ENCODE data around the gene ALOX15.
"Not testable (repeated sequence)": the region's sequence is repeated elsewhere in the genome, so short reads cannot be mapped to it uniquely, and the experiment has no call there.

Gene ALOX15

DNA sequence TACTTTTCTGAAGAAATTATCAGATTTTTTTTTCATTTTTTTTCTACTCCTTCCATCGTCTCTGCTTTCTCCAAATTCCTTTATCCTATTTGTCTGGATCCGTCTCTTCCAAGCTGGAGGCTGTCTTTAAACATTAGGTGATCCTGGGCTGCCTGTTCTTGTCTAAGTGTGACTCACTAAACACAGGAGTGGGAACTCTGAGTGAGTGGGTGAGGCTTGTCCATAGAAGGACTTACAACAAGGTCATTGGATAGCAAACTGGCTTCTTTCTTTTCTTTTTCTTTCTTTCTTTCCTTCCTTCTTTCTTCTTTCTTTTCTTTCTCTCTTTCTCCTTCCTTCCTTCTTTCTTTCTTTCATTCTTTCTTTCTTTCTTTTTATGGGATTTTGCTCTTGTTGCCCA is 18.2 kb downstream of the ALOX15 start:
- Histone ChIP-seq H3K27ac (no peak overlapping the region), H3K4me3 (no peak overlapping the region)

DNA sequence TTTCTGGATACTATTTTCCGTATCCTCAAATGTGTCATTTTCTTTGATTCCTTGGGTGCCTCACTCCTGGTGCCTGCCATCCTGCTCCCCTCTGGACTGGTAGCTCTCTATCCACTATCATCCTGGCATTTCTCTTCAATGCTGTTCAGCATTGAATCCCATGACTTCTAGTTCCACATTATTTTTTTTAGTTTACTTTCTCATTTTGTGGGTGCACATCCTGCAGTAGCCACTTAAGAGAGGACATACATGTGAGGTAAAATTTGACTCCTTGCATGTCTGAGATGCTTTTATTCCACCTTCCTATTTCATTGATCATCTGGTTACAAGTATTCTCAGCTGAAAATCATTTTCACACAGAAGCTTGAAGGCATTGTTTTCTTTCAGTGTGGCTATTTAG is 19.1 kb downstream of the ALOX15 start:
- H3K4me3 ChIP-seq, result no peak overlapping the region
- H3K27ac ChIP-seq, result no peak overlapping the region

DNA sequence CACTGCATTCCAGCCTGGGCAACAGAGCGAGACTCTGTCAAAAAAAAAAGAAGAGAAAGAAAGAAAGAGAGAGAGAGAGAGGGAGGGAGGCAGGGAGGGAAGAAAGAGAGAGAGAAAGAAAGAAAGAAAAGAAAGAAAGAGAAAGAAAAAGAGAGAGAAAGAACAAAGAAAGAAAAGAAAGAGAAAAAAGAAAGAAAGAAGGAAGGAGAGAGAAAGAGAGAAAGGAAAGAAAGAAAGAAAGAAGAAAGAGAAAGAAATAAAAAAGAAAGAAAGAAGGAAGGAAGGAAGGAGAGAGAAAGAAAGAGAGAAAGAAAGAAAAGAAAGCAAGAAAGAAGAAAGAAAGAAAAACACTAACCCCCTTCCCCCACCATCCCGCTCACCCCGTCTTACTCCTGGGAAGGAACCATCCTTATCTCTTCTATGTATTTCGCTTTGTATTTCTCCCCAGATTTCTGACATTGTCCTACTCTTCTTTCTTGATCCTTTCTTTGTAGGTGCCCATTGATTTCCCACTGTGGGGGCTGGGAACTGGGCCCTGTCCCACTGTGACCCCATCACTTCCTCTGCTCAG is 20.9 kb downstream of the ALOX15 start:
- no peak overlapping the region for H3K4me3 ChIP-seq
- no peak overlapping the region for H3K27ac ChIP-seq

DNA sequence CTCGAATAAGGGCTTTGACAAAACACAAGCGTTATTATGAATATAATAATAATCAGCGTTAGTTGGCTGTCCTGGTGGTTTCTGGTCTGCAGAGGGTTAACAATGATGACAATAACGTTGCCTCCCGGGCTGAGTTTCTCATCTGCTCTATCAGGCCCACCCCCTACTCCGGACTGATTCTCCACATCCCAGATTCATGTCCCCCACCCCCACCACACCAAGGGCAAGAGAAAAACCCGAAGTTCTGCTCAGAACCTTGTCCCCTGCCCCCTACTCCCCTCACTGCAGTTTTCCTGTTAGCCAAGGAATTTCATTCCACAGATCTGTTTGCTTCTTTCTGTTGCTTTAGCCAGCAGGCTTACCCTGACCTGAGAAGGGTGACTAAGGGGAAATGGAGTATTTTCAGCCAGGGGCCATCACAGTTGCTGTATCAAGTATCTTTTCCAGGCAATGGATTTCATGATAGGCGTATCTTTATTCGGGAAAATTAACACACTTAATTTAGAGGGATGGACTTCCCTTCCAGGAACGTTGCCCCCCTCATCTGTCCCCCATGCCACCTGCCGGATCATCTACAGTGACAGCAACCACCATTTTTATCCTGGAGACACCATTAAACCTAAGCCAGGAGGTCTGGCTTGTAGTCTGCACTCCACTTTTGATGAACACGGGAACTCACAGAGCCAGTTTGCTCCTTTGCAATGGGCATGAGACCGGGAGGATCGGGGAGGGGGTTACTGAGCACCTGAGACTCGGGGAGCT is 23.7 kb downstream of the ALOX15 start:
- Histone ChIP-seq H3K4me3 (no peak overlapping the region), H3K27ac (no peak overlapping the region)

DNA sequence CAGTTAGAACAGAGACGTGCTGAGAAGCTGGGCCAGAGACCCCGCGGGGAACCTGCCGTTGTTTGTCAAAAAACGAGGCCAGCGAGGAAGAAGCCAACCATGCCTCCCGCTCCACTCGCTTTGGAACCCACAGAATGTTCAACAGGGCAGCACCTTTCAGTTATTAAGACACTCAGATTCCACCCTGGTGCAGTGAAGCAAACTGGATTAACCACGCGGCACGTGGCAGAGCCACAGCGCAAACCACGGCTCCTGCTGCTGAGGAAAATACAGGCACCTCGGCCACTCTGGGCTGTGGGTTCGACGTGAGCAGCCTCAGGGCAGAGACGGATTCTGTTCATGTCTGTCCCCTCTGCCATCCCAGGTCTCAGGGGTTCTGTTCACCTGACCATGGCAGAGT is 24.4 kb downstream of the ALOX15 start:
- Histone ChIP-seq H3K4me3 (no peak overlapping the region), H3K27ac (no peak overlapping the region)

DNA sequence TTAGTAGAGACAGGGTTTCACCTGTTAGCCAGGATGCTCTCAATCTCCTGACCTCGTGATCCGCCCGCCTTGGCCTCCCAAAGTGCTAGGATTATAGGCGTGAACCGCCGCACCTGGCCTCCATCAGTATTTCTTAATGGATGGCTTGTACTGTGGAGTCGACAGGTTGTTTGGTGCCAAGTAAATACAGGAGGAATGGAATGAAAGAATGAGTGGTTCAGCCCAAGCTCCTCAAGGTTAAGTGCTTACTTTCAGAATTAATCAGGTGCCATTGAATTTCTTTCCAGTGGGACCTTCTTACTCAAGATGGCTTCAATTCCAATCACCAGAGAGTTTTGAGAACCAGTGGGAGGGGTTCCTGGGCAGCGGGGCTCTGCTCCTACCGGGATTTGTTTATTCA is 25.0 kb downstream of the ALOX15 start:
- no peak overlapping the region for H3K4me3 ChIP-seq
- H3K27ac ChIP-seq, result no peak overlapping the region

DNA sequence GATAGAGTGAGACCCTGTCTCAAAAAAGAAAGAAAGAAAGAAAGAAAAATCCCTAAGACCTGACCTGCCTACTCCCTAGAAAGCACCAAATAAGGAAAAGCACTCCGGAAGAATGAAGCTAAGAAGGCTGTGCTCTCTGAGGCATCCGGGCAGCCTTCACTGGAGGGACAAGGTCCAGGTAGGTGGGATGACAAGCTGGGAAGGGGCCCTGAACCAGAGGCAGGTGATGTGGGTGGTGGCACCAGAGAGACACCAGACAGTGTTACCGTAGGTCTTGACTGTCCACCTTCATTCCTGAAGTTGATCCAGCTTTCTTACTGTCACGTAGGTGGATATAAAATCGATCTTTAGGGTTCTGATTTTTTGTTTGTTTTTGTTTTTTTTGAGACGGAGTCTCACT is 30.8 kb downstream of the ALOX15 start:
- Histone ChIP-seq H3K4me3 (no peak overlapping the region), H3K27ac (no peak overlapping the region)

DNA sequence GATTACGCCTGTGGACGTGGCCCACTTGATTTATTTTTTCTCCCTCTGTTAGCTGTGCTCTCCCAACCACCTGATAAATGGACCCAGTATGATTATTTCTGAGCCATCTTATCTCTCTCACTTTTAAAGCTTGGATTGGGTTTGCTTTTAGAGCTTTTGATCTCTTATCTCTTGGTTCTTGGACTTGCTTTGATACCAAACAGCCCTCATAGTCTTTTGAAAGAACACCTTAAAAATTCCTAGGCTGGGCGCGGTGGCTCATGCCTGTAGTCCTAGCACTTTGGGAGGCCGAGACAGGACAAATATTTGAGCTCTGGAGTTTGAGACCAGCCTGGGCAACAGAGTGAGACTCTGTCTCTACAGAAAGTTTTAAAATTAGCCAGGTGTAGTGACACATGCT is 31.3 kb downstream of the ALOX15 start:
- Histone ChIP-seq H3K27ac (no peak overlapping the region), H3K4me3 (no peak overlapping the region)

DNA sequence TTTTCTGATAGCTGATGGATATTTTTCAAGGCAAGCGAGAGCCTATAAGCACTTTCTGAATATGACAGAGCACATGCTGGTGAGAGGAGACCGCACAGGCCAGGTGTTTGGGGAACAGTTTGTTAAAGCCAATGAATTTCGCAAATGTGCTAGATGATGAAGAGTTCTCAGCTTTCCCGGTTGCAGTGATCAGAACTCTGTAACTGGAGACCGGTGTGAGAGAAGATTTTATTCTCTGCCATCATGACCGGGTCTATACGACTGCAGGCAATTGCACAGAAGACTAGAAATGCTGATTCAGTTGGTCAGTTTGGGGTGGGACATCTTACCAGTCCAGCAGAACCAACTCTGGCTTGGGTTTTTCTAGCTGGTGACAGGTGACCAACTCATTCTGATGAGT is 31.7 kb downstream of the ALOX15 start:
- no peak overlapping the region for H3K27ac ChIP-seq
- no peak overlapping the region for H3K4me3 ChIP-seq

DNA sequence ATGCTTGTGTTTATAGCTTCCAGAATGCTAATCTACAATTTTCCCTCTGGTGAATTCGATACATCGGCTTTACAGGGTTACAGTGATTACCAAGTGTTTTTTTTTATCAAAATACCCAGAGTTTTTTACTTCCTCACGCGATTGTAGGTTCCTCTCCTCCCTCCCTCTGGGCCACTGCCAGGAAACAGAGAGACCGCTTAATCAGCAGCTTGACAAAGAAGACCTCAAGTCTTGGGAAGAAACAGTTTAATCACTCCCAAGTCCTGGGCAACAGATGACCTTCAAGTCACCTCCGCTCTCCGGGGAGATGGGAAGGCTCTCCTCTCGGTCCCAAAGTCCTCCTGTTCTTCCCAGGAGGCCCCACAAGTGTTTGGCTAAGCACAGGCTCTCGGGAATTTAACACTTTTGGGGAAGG is 33.7 kb downstream of the ALOX15 start:
- Histone ChIP-seq H3K27ac (peak overlapping the region in 11 of 21 experiments; percentile 4 to 65 (median 40)), H3K4me3 (no peak overlapping the region)

DNA sequence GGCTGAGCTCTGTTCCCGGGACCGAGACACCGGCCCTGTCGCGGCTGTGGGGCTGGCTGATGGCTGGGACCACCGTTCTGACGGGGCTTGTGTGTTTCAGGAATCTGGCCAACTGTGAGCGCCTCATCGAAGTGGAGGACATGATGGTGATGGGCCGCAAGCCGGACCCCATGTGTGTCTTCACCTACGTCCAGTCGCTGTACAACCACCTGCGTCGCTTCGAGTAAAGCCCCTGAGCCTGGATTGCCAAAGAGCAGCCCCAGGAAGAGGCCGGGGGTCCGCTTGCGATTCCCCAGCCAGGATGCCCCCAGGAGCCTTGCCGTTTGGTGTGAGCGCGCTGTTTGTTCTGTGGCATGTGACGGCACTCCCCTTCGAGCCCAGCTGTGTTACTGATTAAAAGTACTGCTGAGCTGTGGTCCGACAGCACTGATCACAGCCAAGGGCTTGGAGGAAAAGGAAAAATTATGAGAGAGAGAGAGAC is 34.2 kb downstream of the ALOX15 start:
- Histone ChIP-seq H3K4me3 (no peak overlapping the region), H3K27ac (peak overlapping the region in 12 of 21 experiments; percentile 4 to 65 (median 38))

DNA sequence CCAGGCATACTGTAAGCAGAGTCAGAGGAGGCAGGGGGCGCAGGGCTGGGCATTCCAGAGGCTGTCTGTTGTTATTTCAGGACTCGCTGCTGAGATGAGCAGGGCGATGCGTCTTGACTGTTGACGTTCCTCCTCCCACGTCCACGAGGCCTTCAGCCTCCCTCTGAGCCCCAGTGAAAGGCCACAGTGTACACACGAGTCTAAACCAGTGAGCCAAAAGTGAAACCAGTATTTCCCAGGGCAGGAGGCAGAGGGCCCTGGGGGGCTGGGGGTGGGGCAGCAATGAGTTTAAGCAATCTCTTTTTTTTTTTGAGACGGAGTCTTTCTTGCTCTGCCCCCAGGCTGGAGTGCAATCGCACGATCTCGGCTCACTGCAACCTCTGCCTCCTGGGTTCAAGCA is 35.7 kb downstream of the ALOX15 start:
- H3K27ac ChIP-seq, result peak overlapping the region in 1 of 21 experiments; percentile 16
- no peak overlapping the region for H3K4me3 ChIP-seq

DNA sequence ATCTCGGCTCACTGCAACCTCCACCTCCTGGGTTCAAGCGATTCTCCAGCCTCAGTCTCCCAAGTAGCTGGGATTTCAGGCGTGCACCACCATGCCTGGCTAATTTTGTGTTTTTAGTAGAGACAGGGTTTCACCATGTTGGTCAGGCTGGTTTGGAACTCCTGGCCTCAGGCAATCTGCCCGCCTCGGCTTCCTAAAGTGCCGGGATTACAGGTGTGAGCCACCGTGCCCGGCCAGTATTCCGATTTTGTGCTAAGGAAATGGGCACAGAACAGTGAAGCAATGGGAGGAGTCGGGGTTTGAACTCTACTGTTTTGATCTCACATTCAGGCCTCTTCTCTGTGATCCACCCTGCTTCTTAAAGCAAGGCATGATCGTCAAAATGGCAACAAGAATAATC is 36.7 kb downstream of the ALOX15 start:
- H3K4me3 ChIP-seq, result not testable (repeated sequence)
- H3K27ac ChIP-seq, result peak overlapping the region in 1 of 21 experiments; percentile 1

DNA sequence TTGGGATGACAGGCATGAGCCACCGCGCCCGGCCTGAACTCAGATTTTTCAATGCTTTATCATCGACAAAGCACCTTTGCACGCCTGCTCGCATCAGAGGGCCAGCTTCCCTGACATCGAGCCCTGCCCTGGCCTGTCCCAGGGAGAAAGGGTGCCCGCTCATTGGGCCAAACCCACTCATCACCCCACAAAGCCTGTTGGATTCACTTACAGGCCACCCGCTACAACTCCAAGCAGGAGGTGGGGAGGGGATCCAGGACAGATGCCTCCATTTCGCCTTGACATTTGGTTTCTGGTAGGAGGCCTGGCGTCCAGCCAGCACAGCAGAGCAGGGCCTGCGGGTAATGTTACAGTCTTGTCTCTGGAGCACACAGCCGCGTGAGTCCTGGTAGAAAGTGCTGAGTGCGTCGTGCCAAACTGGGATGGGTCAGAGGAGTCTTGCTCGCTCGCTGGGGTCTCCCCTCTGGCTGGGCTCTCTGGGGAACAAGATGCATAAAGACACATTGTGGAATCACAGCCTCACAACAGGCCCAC is 37.3 kb downstream of the ALOX15 start:
- Histone ChIP-seq H3K27ac (peak overlapping the region in 2 of 21 experiments; percentile 1 to 14), H3K4me3 (no peak overlapping the region)

DNA sequence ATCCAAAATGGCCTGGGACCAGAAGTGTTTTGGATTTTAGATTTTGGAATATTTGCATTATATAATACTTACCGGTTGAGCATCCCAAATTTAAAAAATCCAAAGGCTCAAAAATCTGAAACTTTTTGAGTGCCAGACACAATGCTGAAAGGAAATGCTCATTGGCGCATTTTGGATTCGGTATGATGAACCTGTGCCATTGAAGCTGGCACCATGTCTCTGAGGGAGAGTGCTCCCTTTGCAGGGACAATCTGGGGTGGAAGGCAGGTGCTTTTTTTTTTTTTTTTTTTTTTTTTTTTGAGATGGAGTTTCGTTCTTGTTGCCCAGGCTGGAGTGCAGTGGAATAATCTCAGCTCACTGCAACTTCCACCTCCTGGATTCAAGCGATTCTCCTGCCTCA is 39.4 kb downstream of the ALOX15 start:
- H3K27ac ChIP-seq, result no peak overlapping the region

DNA sequence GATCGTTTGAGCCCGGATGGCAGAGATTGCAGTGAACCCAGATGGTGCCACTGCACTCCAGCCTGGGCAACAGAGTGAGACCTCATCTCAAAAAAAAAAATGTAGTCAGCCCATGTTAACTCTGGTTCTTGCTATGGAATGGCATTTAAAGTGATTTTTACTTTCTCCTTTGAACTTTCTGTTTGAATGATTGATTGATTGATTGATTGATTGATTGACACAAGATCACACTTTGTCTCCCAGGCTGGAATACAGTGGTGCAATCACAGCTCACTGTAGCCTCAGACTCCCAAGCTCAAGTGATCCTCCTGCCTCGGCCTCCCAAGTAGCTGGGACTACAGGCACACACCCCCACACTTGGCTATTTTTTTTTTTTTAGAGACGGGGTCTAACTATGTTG is 40.2 kb downstream of the ALOX15 start:
- Histone ChIP-seq H3K27ac (no peak overlapping the region), H3K4me3 (no peak overlapping the region)

More for the DNA sequence above, 39.4 kb downstream of the ALOX15 start:
- H3K4me3 ChIP-seq, result no peak overlapping the region

DNA sequence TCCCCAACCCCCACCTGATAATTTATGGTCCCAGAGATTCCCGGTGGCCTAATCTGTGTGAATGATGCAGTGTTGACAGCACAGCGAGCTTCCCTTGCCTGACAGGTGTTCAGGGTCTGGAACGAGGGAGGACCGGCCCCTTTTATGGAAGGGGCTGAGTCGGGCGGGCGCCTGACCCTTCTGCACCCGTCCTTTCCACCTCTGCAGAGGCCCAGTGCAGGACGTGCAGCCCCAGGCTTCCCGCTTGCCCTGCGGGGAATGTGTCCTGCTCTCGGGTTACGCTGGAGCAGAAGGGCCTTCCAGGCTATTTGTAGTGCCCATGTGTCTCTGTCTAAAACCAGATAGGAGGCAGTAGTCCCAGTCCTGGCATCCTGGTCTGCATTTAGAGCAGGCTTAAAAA is 40.9 kb downstream of the ALOX15 start:
- no peak overlapping the region for H3K4me3 ChIP-seq
- H3K27ac ChIP-seq, result peak overlapping the region in 2 of 21 experiments; percentile 11 to 21

DNA sequence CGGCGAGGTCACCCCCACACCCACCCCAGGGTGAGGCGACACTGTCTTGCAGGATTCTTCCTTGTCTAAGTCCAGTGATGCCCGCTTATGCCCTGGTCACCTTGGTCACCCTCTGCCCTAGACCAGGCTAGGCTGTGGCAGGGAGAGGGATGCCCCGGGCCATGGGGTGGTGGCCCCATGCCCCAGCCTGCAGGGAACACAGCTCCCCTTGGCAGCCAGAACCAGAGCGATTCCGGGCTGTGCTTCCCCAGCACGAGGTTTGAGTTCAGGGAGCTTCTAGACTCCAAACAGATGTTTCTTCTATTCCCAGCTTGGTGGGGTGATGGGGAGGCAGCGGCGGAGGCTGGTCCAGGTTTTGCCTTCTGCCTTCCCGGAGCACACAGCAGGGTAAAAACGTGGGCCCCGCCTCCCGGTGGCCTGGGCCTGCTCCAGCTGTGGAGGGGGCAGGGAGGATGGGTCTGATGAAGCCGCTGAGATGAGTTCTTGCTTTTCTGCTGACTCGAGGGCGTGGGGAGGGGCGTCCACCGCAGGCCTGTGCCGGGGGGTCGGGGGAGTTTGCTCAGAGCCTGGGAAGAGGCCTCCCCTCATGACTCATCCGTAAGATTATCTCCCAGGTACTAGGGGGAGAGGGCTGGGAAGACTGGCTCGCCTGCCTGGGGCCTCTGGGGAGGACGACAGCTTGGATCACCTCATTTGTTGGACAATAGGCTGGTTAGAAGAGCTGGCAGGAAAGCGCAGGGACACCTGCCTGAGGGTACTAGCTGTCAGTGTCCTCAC is 41.8 kb downstream of the ALOX15 start:
- H3K27ac ChIP-seq, result peak overlapping the region in 7 of 21 experiments; percentile 1 to 71 (median 41)

DNA sequence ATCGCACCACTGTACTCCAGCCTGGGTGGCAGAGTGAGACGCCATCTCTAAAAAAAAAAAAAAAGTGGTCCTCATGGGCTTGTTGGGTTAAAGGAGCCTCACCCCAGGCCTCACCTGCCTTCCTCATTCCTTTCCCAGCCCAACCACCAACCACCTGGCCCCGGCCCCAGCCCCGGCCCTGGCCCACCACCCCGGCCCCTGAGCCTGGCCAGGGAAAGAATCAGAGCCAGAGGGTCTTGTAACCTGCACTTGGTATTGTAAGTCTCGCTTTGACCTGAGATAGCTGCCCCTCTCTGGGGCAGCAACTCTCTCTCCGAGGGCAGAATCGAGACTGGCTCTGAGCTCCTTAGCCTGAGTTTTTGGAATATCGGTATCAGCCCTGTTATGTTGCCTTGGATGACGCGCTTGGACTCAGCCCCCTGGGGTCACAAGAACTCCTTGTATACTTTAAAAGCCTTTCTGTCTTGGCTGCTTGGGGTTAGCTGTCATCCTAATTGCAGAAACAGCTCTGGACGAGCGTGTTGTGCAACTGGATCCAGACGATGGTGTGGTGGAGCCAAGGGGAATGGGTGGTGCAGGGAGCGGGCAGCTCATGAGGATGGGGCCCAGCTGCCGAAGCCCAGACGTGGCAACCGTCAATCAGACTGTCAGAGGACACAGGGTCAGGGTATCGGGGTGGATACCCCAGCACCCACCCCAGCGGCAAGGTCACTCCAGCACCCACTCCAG is 42.5 kb downstream of the ALOX15 start:
- no peak overlapping the region for H3K4me3 ChIP-seq

More for the DNA sequence above, 41.8 kb downstream of the ALOX15 start:
- no peak overlapping the region for H3K4me3 ChIP-seq

DNA sequence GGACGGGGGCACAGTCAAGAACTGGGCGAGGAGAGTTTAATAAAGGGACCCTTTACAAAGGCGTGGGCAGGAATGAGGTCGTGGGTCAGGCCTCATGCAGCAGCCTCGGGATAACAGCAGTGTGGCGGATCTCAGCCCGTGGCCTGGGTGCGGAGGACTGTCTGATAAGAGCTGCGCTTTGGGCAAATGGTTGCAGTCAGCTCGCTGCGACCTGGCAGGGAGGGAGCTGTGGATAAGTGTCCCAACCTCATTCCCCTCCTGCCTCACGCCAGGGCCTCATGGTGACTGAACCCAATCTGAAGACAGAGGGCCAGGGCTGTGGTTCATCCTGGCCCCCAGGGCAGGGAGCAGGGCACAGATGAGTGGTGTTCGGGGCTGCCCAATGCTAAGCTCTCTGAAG is 43.5 kb downstream of the ALOX15 start:
- no peak overlapping the region for H3K4me3 ChIP-seq
- no peak overlapping the region for H3K27ac ChIP-seq

More for the DNA sequence above, 42.5 kb downstream of the ALOX15 start:
- peak overlapping the region in 8 of 21 experiments; percentile 44 to 71 (median 52) for H3K27ac ChIP-seq
